ENCODE data around the gene DNAI1.

DNAI1 gene

GRCh38 chr9:34560599-34561214 is 102.1 kb downstream of the DNAI1 start:
- DNase-seq: no peak

GRCh38 chr9:34562135-34562745 is 103.6 kb downstream of the DNAI1 start:
- DNase-seq: no peak

- no peak for DNase-seq
Observed at GRCh38 chr9:34563262-34563661, 104.7 kb downstream of the DNAI1 start.

- DNase-seq: no peak
Observed at GRCh38 chr9:34564617-34565016, 106.0 kb downstream of the DNAI1 start.

- no peak for DNase-seq
Observed at GRCh38 chr9:34565856-34566255, 107.3 kb downstream of the DNAI1 start.

- DNase-seq: no peak
Observed at GRCh38 chr9:34566322-34566721, 107.7 kb downstream of the DNAI1 start.

- no peak for DNase-seq
Observed at GRCh38 chr9:34566972-34567371, 108.4 kb downstream of the DNAI1 start.

- no peak for DNase-seq
Observed at GRCh38 chr9:34568133-34568532, 109.5 kb downstream of the DNAI1 start.

- DNase-seq: no peak
Observed at GRCh38 chr9:34568774-34569173, 110.2 kb downstream of the DNAI1 start.

- DNase-seq: no peak
Observed at GRCh38 chr9:34570376-34570775, 111.8 kb downstream of the DNAI1 start.
